GM23338 (cell line): ENCODE measurements around the gene GTF2E1. TPM values are rescaled to one million over a fixed set of nuclear protein-coding genes. Genes with fewer than 3 reads are reported as not detected.

Experiments used
- ATAC-seq: fragments of 200-7000 bp; cut with Tn5 transposase; 3 replicates; pipeline ENCODE4 v1.9.1; 2020
- DNase-seq: peaks from one replicate; pipeline ENCODE4 v3.0.0-alpha.2; 2015; ENCODE audit warnings: low spot score
- H2AFZ ChIP-seq: fragments of 200-600 bp; sonication (generic); 2 replicates; pipeline ENCODE4 v1.8.0; 2016; ENCODE audit warnings: antibody characterized with exemption, mild to moderate bottlenecking, moderate library complexity
- H3F3A ChIP-seq: fragments of 200-600 bp; sonication (generic); replicated peaks from 2 replicates; pipeline ENCODE4 v1.8.0; 2017; ENCODE audit warnings: antibody characterized with exemption, mixed run types, low read depth
- H3K27ac ChIP-seq: fragments of 200-600 bp; sonication (generic); 2 replicates; pipeline ENCODE4 v1.6.1; 2016; ENCODE audit warnings: low read depth
- H3K27me3 ChIP-seq: fragments of 200-600 bp; sonication (generic); 2 replicates; pipeline ENCODE4 v1.8.0; 2016; ENCODE audit warnings: mild to moderate bottlenecking, mixed run types, moderate library complexity; ENCODE audit not compliant: insufficient read depth
- H3K36me3 ChIP-seq: fragments of 200-600 bp; sonication (generic); 2 replicates; pipeline ENCODE4 v1.8.0; 2016; ENCODE audit warnings: mild to moderate bottlenecking; ENCODE audit not compliant: insufficient read depth
- H3K4me1 ChIP-seq: fragments of 200-600 bp; sonication (generic); 2 replicates; pipeline ENCODE4 v1.8.0; 2016; ENCODE audit warnings: mild to moderate bottlenecking, moderate library complexity; ENCODE audit not compliant: insufficient read depth
- H3K4me2 ChIP-seq: fragments of 200-600 bp; sonication (generic); 2 replicates; pipeline ENCODE4 v1.7.1; 2017; ENCODE audit warnings: mixed run types
- H3K4me3 ChIP-seq: fragments of 200-600 bp; sonication (generic); 2 replicates; pipeline ENCODE4 v1.6.1; 2016; ENCODE audit warnings: mixed run types
- H3K79me2 ChIP-seq: fragments of 200-600 bp; sonication (generic); replicated peaks from 2 replicates; pipeline ENCODE4 v1.8.0; 2017; ENCODE audit warnings: mild to moderate bottlenecking; ENCODE audit not compliant: insufficient read depth
- H3K9me2 ChIP-seq: fragments of 200-600 bp; sonication (generic); 2 replicates; pipeline ENCODE4 v1.8.0; 2017; ENCODE audit not compliant: insufficient read depth
- H4K20me1 ChIP-seq: fragments of 200-600 bp; sonication (generic); replicated peaks from 2 replicates; pipeline ENCODE4 v1.8.0; 2017; ENCODE audit warnings: mild to moderate bottlenecking; ENCODE audit not compliant: insufficient read depth
- H3K27ac Mint-ChIP-seq: 2 replicates; pipeline ENCODE4 v1.8.0; 2020; ENCODE audit warnings: inconsistent platforms, mild to moderate bottlenecking, moderate library complexity, mixed read lengths
- H3K27me3 Mint-ChIP-seq: 3 replicates; pipeline ENCODE4 v1.8.0; 2022; ENCODE audit warnings: low read depth, mild to moderate bottlenecking, moderate library complexity, mixed read lengths, inconsistent platforms; ENCODE audit not compliant: insufficient read depth, poor library complexity
- H3K36me3 Mint-ChIP-seq: 3 replicates; pipeline ENCODE4 v1.8.0; 2021; ENCODE audit warnings: low read depth, mild to moderate bottlenecking, inconsistent platforms, moderate library complexity, mixed read lengths
- H3K4me1 Mint-ChIP-seq: 3 replicates; pipeline ENCODE4 v1.8.0; 2020; ENCODE audit warnings: mild to moderate bottlenecking, inconsistent platforms, mixed read lengths
- H3K4me3 Mint-ChIP-seq: 3 replicates; pipeline ENCODE4 v1.8.0; 2021; ENCODE audit warnings: moderate library complexity, mild to moderate bottlenecking, inconsistent platforms, mixed read lengths
- H3K9me3 Mint-ChIP-seq: 3 replicates; pipeline ENCODE4 v1.8.0; 2020; ENCODE audit warnings: moderate library complexity, mild to moderate bottlenecking, inconsistent platforms, mixed read lengths
- EZH2phosphoT487 ChIP-seq: fragments of 200-600 bp; sonication (generic); IDR thresholded peaks from one replicate; pipeline ENCODE4 v1.8.1; 2018; ENCODE audit warnings: antibody characterized with exemption; ENCODE audit not compliant: unreplicated experiment
- JUNB ChIP-seq: IDR thresholded peaks from one replicate; pipeline ENCODE4 v1.6.1; 2016; ENCODE audit warnings: antibody characterized with exemption; ENCODE audit not compliant: unreplicated experiment
- REST ChIP-seq: IDR thresholded peaks from one replicate; pipeline ENCODE4 v1.6.1; 2018; ENCODE audit warnings: antibody characterized with exemption; ENCODE audit not compliant: unreplicated experiment
- ZNF114 ChIP-seq: fragments of 250-450 bp; sonication (Bioruptor Pico); IDR thresholded peaks from 2 replicates; pipeline ENCODE4 v1.5.0; 2020; ENCODE audit warnings: mild to moderate bottlenecking, moderate library complexity
- ZNF331 ChIP-seq: fragments of 250-450 bp; sonication (Bioruptor Pico); IDR thresholded peaks from 2 replicates; pipeline ENCODE4 v1.5.0; 2020; ENCODE audit warnings: low read depth, mild to moderate bottlenecking, moderate library complexity
- polyA plus RNA-seq: library from polyadenylated mRNA; unstranded; fragments of >200 nt; fragmentation: Nextera tagmentation; extraction: Ambion mirVana; gene quantifications from 2 replicates; pipeline ENCODE4 v1.2.1, GENCODE V29; 2016
- total RNA-seq: library from RNA; depleted of rRNA; stranded (reverse); fragments of >200 nt; shearing (Covaris generic); gene quantifications from 2 replicates; pipeline ENCODE4 v1.2.3, GENCODE V29; 2014
- TF ChIP-seq, protein P1 (sequence below): IDR thresholded peaks from 2 replicates; pipeline ENCODE4 v1.6.1; 2016; ENCODE audit warnings: antibody characterized with exemption
- TF ChIP-seq, protein P2 (sequence below), 2 experiments: fragments of 200-600 bp in 1 of 2; sonication (generic) in 1 of 2; conservative IDR thresholded peaks; 2 replicates each; pipeline versions ENCODE4 v1.5.1 to v1.6.1; 2016 to 2017; ENCODE audit warnings: antibody characterized with exemption in 2 of 2, low read depth in 2 of 2, mild to moderate bottlenecking in 2 of 2, moderate library complexity in 1 of 2

The GTF2E1 gene
- total and polyA plus RNA-seq, 2 experiments from 2014 or later = 24.3 to 69.0 TPM

DNA sequence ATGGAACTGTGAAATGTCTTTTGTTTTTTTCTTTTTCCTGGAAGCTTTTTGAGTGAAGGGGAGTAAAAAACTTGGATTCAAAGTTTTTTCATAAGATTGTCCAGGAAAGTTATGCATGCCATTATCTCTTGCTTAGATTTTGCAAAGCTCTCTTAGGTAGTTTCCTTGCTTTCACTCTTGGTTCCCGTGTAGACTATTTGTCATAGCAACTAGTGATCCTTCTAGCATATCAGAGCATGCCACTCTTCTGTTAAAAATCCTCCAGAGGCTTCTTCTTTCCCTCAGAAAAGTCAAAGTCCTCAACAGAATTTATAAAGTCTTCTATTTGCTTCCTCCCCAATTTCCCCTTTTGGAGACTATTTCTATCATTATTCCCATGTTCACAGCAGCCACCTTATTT, 21.1 kb downstream of the GTF2E1 start (continued):
- no peak for TF ChIP-seq REST
- TF ChIP-seq, protein P1, sequence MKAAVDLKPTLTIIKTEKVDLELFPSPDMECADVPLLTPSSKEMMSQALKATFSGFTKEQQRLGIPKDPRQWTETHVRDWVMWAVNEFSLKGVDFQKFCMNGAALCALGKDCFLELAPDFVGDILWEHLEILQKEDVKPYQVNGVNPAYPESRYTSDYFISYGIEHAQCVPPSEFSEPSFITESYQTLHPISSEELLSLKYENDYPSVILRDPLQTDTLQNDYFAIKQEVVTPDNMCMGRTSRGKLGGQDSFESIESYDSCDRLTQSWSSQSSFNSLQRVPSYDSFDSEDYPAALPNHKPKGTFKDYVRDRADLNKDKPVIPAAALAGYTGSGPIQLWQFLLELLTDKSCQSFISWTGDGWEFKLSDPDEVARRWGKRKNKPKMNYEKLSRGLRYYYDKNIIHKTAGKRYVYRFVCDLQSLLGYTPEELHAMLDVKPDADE = no peak

DNA sequence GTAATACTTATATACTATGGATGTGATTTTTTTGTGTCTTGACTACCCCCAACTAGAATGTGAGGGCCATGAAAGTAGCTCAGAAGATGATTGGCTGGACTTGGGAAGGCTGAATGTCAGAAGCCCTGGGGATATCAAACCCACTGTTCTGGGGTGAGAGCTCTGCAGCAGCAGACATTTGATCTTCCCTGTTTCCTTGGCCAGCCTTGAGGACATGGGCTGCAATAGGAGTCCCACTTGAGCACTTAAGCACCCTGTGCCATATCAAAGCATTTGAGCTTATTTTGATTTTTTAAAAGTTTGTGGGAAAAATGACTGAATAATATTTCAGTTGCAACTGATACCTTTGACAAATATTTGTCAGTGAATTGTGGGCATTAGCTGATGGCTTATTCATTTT, 21.7 kb downstream of the GTF2E1 start:
- TF ChIP-seq ZNF331 (no peak), EZH2phosphoT487 (no peak), REST (no peak), JUNB (no peak), ZNF114 (no peak)
- TF ChIP-seq, protein P1 = no peak
- TF ChIP-seq, protein P2, sequence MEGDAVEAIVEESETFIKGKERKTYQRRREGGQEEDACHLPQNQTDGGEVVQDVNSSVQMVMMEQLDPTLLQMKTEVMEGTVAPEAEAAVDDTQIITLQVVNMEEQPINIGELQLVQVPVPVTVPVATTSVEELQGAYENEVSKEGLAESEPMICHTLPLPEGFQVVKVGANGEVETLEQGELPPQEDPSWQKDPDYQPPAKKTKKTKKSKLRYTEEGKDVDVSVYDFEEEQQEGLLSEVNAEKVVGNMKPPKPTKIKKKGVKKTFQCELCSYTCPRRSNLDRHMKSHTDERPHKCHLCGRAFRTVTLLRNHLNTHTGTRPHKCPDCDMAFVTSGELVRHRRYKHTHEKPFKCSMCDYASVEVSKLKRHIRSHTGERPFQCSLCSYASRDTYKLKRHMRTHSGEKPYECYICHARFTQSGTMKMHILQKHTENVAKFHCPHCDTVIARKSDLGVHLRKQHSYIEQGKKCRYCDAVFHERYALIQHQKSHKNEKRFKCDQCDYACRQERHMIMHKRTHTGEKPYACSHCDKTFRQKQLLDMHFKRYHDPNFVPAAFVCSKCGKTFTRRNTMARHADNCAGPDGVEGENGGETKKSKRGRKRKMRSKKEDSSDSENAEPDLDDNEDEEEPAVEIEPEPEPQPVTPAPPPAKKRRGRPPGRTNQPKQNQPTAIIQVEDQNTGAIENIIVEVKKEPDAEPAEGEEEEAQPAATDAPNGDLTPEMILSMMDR (conservative IDR thresholded peaks at IDR 0.05; ENCODE audit: low read depth in 2 of 2) = no peak
- ATAC-seq (peak; percentile 91), DNase-seq (no peak)
- Histone ChIP-seq H3K79me2 (peaks cover 100% of the 10 kb centered on the region), H4K20me1 (peaks cover 14% of the 10 kb centered on the region), H3K27ac (no peak overlapping the region; the same call in 1 of the 2 replicates), H3F3A (no peaks in the 10 kb centered on the region), H3K4me1 (peaks cover 28% of the 10 kb centered on the region), H3K36me3 (no peaks in the 10 kb centered on the region), H3K4me3 (no peak overlapping the region), H2AFZ (no peak overlapping the region), H3K9me2 (no peaks in the 10 kb centered on the region), H3K4me2 (peak overlapping the region; percentile 6), H3K27me3 (no peaks in the 10 kb centered on the region)
- Mint-ChIP-seq H3K9me3 (no peaks in the 10 kb centered on the region), H3K4me3 (peak overlapping the region; percentile 11; the same call in 1 of the 3 replicates), H3K36me3 (peaks cover 12% of the 10 kb centered on the region), H3K4me1 (peaks cover 68% of the 10 kb centered on the region), H3K27ac (peak overlapping the region; percentile 84), H3K27me3 (peaks cover 3% of the 10 kb centered on the region)
